Head of caudate nucleus (tissue), 42 donors: ENCODE measurements around the gene KLF16.

Source experiments
- DNase-seq, 42 donors: peaks; one replicate each; pipeline versions ENCODE4 v3.0.0 to v3.0.0-alpha.2; 2020 to 2021; ENCODE audit warnings: mixed read lengths in 7 of 42
- intact Hi-C: fragments of 100-400 bp; cut with DNase I; formaldehyde crosslinking; loops from one replicate; pipeline ENCODE4 v1.15.0; 2022

The KLF16 gene

GRCh38 chr19:1848399-1849131 is 14.8 kb downstream of the KLF16 start, which contains the start of gene REXO1:
Gene REXO1, minus strand, starts transcription at chr19:1848483. Its CDS starts 125 bp downstream, at chr19:1848358.
- intact Hi-C loops, result no loop called here
- peak; percentile 88 to 98 (median 94) for DNase-seq

GRCh38 chr19:1847684-1848398 is 15.5 kb downstream of the KLF16 start:
- peak in 3 of 42 donors; percentile 14 to 22 (median 18) for DNase-seq
- intact Hi-C loops, result no loop called here

GRCh38 chr19:1847348-1847683 is 16.1 kb downstream of the KLF16 start:
- intact Hi-C loops, result no loop called here
- no peak for DNase-seq

GRCh38 chr19:1846517-1847204 is 16.7 kb downstream of the KLF16 start:
- peak in 30 of 42 donors; percentile 42 to 87 (median 72) for DNase-seq
- intact Hi-C loops, result no loop called here

- DNase-seq, result no peak
- intact Hi-C loops, result no loop called here
Observed at GRCh38 chr19:1845642-1846041, 17.7 kb downstream of the KLF16 start.

- intact Hi-C loops, result no loop called here
- DNase-seq, result no peak
Observed at GRCh38 chr19:1845125-1845515, 18.3 kb downstream of the KLF16 start.

- intact Hi-C loops, result no loop called here
- DNase-seq, result no peak
Observed at GRCh38 chr19:1844513-1845124, 18.8 kb downstream of the KLF16 start.

- DNase-seq, result no peak
- intact Hi-C loops, result no loop called here
Observed at GRCh38 chr19:1843646-1844394, 19.6 kb downstream of the KLF16 start.

GRCh38 chr19:1843116-1843515 is 20.3 kb downstream of the KLF16 start:
- DNase-seq, result no peak
- intact Hi-C loops, result no loop called here

- intact Hi-C loops, result no loop called here
- peak in 40 of 42 donors; percentile 33 to 89 (median 69) for DNase-seq
Observed at GRCh38 chr19:1841209-1841924, 22.0 kb downstream of the KLF16 start.

- no peak for DNase-seq
- intact Hi-C loops, result no loop called here
Observed at GRCh38 chr19:1840541-1841115, 22.8 kb downstream of the KLF16 start.

- DNase-seq, result no peak
- intact Hi-C loops, result no loop called here
Observed at GRCh38 chr19:1839658-1840540, 23.5 kb downstream of the KLF16 start.

- intact Hi-C loops, result no loop called here
- DNase-seq, result peak in 18 of 42 donors; percentile 28 to 73 (median 56)
Observed at GRCh38 chr19:1837625-1838105, 25.7 kb downstream of the KLF16 start.

- intact Hi-C loops, result no loop called here
- no peak for DNase-seq
Observed at GRCh38 chr19:1837222-1837565, 26.2 kb downstream of the KLF16 start.

- no peak for DNase-seq
- intact Hi-C loops, result no loop called here
Observed at GRCh38 chr19:1836458-1837221, 26.7 kb downstream of the KLF16 start.

GRCh38 chr19:1833540-1833939 is 29.8 kb downstream of the KLF16 start:
- intact Hi-C loops, result no loop called here
- DNase-seq, result peak in 11 of 42 donors; percentile 26 to 72 (median 43)
